ENCODE measurements around the gene C1orf198.

Gene C1orf198

DNA sequence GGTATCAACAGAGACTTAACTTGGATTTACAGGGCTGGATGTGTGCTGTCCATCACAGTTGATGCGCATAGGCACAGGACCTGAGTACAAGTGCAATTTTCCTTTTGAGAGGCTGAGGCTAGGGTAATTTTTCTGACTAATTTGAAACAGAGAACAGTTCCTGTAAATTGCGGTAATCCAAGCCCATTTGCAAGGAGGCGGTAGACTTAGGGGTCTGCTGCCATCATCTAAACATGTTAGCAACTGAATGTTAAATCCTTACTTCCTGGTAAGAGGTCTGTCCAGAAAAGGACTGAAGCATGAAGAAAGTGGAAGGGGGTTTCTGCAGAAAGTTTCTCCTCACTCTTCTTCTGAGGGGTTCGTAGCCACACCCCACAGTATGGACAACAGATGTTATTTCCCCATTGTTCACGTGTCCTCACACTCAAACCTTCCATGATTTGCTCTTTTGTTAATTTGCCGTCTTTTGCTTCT is 23.7 kb upstream of the C1orf198 start:
- DNase-seq (ENCODE audit: low spot score): no peak

GRCh38 chr1:230891413-230891812 is 23.1 kb upstream of the C1orf198 start:
- DNase-seq (ENCODE audit: low spot score): no peak

DNA sequence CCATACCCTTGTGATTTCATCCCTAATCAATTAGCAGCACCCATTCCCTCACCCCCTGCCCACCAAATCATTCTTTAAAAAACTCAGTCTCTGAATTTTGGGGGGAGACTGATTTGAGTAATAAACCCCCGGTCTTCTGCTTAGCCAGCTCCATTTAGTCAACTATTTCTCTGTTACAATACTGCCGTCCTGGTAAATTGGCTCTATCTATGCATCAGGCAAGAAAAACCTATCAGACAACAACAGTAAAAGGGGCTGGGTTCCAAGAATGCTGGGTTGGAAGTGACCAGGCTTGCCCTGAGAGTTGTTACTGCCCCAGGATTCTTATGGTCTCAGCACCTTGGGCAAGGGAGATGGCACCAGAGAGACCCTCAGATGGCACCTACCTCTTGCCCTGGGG is 16.3 kb upstream of the C1orf198 start:
- no peak for DNase-seq (ENCODE audit: low spot score)

- no peak for DNase-seq (ENCODE audit: low spot score)
Observed at GRCh38 chr1:230883967-230884366, 15.6 kb upstream of the C1orf198 start.

GRCh38 chr1:230879778-230880177 is 11.5 kb upstream of the C1orf198 start:
- DNase-seq (ENCODE audit: low spot score): no peak

DNA sequence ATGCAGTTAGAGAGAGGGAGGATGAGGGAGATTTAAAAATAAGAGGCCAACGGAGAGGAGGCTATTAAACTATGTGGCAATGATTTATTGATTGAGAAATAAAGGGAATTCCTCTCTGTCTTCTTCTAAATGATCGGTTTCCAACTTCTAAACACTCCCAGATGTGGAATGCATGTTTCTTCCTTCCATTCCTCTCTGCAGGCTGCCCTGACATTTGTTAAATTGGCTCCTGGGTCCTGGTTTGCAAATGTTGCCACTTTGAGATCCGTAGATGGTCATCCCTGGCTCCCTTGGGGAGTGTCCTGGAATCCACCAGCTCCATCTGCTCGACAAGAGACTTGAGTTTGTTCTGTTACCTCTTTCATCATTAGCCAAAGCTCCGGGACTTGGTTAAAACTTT is 10.3 kb upstream of the C1orf198 start:
- peak; percentile 60 for DNase-seq (ENCODE audit: low spot score)

DNA sequence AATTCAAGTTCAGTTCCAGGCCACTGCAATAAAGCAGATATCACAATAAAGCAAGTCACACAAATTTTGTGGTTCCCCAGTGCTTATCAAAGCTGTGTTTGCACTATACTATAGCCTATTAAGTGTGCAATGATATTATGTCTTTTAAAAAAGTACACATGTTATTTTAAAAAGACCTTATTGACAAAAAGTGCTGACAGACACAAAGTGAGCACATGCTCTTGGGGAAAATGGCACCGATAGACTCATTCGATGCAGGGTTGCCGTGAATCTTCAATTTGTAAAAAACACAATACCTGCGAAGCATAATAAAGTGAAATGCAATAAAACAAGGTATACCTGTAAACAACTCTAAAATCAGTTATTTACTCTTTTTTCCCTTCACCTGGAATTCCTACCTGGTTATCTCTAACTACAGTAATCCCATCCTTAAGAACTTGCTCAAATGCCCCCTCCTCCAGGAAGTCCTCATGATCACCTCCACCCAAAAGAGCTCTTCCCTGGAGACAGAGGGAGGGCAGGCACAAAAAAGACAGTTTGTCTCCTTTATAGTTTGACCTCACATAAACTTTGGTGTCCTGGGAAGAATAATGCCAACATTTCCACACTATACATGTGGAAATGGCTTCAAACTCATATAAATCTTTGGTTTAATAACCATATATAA is 9.7 kb upstream of the C1orf198 start:
- no peak for DNase-seq (ENCODE audit: low spot score)

DNA sequence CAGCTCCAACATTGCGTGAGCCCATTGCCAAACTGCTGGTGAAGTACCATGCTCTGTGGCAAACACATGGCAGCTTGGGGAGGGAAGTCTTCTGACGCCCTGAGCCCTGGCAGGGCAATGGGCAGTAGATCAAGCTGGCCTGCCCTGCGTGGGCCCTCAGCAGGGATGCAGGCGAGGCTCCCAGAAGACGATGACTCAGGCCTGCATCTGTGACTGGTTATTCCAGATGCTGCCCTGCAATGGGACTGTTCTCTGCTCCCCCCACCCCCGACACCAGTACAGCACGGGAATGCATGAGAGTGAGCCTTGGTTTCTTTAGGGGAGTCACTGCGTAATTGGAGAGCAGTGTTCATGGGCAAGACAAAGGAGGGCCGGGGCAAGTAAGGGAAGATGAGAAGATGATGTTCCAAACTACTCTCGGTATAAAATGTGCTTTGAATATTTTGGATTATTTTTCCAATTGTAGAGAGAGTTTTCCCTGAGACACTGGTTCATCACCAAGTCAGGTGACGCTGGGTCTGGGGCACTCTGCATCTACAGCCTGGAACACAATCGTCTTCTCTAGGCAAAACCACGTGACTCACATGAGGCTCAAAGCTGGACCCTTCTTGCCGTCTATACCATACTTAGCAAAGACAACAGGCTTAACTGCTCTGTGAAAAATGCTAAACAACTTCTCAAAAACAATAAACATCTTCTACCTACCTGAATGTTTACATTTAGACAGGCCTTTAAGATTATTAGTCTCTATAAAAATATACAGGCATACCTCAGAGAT is 9.0 kb upstream of the C1orf198 start:
- DNase-seq (ENCODE audit: low spot score): no peak

DNA sequence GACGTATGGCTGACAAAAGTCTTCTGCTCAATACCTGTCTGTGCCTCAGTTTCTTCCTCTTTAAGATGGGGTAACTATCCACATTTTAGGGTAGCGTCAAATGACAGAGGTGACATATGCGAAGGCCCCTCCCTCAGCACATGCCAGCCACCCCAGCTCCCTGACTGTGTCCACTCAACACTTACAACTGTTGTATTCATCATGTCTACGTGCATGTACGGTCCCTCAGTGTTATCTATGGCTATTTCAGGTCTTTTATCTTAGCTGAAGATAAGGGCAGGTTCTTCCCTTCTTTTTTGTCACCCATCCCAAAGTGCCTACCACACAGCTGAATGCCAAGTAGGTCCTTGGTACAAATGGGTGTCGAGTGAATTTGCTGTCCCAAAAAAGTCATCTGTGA is 8.3 kb upstream of the C1orf198 start:
- no peak for DNase-seq (ENCODE audit: low spot score)

DNA sequence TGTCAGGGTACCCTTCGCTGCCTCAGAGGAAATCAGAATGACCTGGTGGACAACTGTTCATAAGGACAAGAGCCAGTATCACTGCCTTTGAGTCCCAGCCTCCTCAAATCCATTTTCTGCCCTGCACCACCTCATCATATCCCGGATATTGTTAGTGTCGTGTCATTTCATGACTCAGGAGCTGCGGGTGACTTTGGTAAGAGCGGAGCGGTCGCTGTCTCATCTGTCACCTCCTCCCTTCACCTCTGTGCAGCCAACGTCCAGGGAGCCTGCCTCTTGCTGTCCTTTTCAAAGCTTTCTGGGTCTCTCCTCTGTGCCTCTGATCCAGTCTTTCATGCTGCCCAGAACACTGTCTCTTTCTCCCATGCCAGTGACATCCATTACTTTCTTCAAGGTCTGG is 7.0 kb upstream of the C1orf198 start:
- no peak for DNase-seq (ENCODE audit: low spot score)

GRCh38 chr1:230870916-230871315 is 2.6 kb upstream of the C1orf198 start:
- no peak for DNase-seq (ENCODE audit: low spot score)

DNA sequence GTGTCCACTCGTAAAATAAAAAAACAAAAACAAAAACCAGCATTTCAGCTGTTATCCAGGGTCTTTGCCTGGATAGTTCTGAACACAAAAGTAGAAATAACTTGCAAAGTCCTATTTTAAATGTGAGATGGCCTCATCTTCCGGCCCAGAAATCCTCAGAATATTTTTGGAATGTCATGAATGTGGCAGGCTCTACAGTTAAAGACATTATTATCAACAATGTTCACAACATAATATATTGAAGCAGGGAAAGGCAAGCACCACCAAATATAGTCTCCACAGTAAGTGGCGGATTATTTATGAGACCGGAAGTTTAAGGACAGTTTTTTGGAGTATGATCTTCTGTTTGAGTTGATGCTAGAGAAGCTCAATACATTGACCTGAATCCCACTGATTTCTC is 1.2 kb upstream of the C1orf198 start:
- no peak for DNase-seq (ENCODE audit: low spot score)

DNA sequence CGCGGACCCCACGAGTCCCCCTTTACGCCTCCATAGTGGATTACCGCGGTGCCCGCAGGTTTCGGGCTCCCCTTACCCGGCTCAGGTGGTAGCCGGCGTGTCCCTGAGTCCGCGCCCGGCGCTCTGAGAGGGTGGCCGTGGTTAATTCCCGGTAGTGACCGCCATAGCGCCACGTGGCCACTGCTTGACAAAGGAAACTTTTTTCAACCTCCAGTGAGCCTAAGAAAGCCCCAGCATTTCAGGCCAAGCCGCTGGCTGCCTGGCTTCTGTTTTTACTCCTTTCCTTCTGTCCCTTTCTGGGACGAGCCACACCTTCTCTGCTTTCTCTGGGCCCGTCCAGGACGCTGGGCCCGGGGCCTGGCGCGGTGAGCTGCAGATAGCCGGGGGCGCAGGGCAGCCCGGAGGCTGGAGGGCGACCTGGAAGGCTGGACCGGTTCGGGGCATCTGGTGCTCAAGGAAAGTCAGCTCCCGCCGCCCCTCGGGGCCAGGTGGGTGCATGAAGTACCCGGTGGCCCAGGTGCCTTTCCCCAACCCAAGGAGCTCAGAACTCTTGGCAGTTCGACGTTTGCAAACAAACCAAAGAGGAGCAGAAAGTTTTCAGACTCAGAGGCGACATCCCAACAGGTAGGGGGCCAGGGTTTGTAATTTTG is 540 bp upstream of the C1orf198 start:
- no peak for DNase-seq (ENCODE audit: low spot score)

GRCh38 chr1:230867101-230867902 is 1.0 kb downstream of the C1orf198 start:
- no peak for DNase-seq (ENCODE audit: low spot score)

GRCh38 chr1:230866171-230867070 is 1.9 kb downstream of the C1orf198 start:
- no peak for DNase-seq (ENCODE audit: low spot score)

- DNase-seq (ENCODE audit: low spot score): no peak
Observed at GRCh38 chr1:230865062-230865817, 3.1 kb downstream of the C1orf198 start.

GRCh38 chr1:230864441-230864840 is 3.9 kb downstream of the C1orf198 start:
- no peak for DNase-seq (ENCODE audit: low spot score)

- no peak for DNase-seq (ENCODE audit: low spot score)
Observed at GRCh38 chr1:230863449-230863848, 4.9 kb downstream of the C1orf198 start.

DNA sequence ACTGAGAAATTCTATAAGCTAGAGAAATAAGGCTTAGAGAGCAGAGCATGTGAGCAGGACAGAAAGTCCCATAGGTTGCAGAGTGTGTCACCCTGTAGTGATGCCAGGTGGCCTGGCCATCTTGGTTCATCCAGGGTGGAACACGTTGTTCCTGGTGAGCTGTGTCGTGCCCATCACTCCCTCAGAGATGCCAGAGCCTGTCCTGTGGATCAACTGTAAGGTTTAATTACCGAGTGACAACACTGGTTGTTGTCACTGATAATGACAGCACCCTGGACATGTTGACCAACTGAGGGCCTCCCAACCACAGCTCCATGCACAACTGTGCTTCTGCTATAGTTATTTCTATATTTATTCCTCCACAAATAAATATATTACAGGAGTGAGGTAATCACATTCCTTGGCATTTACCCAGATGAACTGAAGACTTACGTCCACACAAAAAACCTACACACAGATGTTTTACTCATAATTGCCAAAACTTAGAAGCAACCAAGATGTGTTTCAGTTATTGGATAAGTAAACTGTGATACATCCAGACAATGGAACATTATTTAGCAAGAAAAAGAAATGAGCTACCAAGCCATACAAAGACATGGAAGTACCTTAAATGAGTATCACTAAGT is 6.2 kb downstream of the C1orf198 start:
- DNase-seq (ENCODE audit: low spot score): no peak

DNA sequence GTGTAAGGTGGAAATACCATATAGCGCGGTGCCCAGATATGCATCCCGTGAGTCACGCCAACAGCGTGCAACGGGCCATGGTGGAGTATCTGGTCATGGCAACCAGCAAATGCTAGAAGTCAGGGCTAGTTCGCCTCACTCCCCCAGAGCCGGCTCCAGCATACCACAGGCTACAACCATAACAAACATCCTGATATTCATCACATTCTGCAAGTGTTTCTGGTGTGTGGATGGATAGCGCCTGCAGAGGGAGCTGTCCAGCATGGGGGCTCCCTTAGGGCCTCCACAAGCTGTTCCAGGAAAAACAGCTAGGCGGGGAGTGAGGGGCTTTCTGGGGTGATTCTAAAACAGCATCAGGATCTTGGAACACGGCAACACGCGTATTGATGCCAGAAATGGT is 6.8 kb downstream of the C1orf198 start:
- DNase-seq (ENCODE audit: low spot score): no peak
